SU-DHL-6 (cell line): ENCODE measurements around the gene KIFC1.

Experiments
- CTCF ChIP-seq: fragments of 200-600 bp; sonication (generic); IDR thresholded peaks from one replicate; pipeline ENCODE4 v1.5.1; 2017; ENCODE audit warnings: antibody characterized with exemption, mild to moderate bottlenecking, low read length, moderate library complexity; ENCODE audit not compliant: insufficient read depth, poor library complexity, severe bottlenecking
- EZH2phosphoT487 ChIP-seq: fragments of 200-600 bp; sonication (generic), shearing (Covaris generic); conservative IDR thresholded peaks from 2 replicates; pipeline ENCODE4 v1.6.1; 2018; ENCODE audit warnings: mild to moderate bottlenecking, antibody characterized with exemption, low read length, moderate library complexity, mixed read lengths

DNA sequence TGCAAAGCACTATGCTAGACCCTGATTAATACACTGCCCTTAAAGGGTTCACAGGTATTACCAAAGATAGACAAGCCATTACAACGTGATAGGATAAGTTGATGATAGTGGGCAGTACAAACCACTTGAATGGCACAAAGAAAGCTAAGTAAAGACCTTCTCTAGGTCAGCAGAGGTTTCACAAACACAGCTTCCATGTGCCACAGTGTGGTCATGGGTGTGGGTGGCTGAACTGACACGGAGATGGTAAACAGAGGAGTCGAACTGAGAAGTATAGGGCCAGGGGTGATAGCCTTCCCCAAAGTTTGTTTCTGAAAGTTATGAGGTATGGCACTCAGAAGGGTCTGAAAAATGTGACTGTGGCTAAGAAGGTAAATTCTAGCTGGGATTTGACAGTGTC is 67.1 kb downstream of the KIFC1 start:
- TF ChIP-seq CTCF (no peak), EZH2phosphoT487 (no peak)
